Activated CD8-positive, alpha-beta memory T cell treated with anti-CD3 and anti-CD28 coated beads for 4 hours (primary cell): ENCODE measurements around the gene MEGF11.

Source experiments
- DNase-seq, 2 donors: peaks; one replicate each; pipeline ENCODE4 v3.0.0-alpha.2; 2020; ENCODE audit warnings: low read depth in 2 of 2

Gene MEGF11

GRCh38 chr15:66065325-66065724 is 188.2 kb downstream of the MEGF11 start:
- DNase-seq = no peak

GRCh38 chr15:66063147-66063546 is 190.4 kb downstream of the MEGF11 start:
- no peak for DNase-seq

DNA sequence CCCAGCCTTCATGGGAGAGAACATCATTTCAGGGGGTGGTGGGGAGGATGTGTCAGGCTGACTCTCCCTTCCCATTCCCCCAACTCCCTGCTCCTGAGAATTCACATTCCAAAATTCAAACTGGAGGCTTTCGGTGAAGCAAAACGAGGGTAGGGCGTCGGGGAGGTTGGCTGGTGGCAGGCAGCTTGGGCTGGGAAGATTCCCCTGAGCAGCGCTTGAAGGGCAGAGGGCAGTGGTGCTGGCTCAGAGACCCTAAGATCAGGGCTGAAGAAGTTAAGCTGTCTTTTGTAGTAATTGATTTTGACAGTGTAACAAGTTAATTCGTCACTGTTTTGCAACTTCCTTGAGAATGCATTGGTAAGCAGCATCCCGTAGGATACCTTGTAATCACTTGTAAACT is 196.5 kb downstream of the MEGF11 start:
- no peak for DNase-seq

GRCh38 chr15:66053991-66054390 is 199.6 kb downstream of the MEGF11 start:
- no peak for DNase-seq

DNA sequence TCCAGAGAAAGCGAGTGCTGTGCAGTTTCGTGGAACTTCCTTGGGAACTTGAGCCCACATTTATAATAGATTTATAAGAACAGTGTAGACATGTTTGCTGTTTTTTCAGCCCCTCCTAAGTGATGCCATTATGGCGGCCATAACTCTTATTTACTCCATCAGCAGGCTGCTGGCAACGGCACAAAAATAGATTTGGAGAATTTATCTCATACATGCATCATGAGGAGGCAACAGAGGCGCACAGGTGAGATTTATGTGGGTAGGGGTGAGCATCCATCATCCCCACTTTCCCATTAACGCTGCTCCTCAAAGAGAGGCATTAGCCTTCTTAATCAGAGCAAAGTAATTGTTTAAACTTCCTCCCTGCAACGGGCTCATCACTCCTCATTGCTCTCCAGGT is 201.7 kb downstream of the MEGF11 start:
- no peak for DNase-seq

DNA sequence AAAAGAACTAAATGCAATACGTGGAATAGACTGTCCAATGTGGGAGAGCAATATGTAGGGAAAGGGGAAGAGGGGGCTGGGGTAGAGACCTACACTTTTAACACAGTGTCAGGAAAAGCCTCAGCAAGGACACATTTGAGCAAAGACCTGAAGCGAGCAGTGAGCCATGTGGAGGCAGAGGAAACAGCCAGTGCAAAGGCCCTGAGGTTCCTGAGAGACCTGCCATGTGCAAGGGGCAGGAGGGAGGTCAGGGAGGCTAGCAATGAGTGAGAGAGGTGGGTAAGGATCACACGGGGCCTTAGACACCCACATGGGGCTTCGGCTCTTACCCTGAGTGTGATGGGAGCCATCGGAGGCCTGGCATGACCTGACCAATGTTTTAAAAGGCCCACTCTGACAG is 203.3 kb downstream of the MEGF11 start:
- DNase-seq = no peak

- no peak for DNase-seq
Observed at GRCh38 chr15:66049353-66049752, 204.2 kb downstream of the MEGF11 start.

DNA sequence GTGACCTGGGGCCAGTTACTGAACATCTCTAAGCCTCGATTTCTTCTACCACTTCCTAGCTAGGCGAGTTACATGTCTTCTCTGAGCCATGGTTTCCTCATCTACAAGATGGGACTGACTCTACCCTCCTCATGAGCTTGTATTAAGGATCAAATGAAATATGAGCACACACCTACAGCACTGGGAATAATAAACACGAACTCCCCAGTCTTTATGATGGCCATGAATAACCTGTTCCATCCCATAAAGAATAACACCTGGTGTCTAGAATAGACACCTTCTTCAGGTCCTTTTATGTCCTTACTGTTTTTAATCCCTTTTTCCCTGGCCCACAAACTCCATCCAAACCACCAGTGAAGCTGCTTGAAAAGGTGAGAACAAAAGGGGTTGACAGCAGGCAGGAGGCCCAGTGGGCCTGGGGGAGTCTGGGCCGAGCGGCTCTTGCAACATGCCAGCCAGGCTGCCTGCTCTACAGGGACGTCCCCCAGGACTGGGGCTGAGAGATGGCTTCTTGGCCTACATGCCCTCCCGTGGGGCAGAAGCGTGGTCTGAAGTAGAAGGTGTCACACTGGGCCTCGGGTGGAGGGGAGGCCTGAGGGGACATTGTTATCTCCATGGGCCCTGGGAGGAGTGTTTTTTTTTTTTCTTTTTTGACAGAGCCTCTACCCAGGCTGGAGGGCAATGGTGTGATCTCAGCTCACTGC is 206.1 kb downstream of the MEGF11 start:
- DNase-seq = no peak

- no peak for DNase-seq
Observed at GRCh38 chr15:66046751-66047150, 206.8 kb downstream of the MEGF11 start.

GRCh38 chr15:66046326-66046725 is 207.2 kb downstream of the MEGF11 start:
- no peak for DNase-seq

DNA sequence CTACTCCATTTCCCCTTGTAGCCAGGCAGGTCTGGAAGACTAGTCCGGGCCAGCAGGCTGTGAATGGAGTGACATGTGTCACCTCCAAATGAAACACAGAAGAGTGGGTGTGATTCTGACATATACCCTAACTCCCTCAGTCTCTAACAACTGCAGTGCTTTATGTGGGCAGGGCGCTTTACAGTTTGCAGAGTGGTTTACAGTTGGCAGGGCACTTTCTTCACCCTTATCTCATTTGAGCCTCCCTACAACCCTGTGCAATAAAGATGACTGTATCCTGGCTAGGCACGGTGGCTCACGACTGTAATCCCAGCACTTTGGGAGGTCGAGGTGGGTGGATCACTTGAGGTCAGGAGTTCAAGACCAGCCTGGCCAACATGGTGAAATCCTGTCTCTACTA is 208.0 kb downstream of the MEGF11 start:
- DNase-seq = no peak

DNA sequence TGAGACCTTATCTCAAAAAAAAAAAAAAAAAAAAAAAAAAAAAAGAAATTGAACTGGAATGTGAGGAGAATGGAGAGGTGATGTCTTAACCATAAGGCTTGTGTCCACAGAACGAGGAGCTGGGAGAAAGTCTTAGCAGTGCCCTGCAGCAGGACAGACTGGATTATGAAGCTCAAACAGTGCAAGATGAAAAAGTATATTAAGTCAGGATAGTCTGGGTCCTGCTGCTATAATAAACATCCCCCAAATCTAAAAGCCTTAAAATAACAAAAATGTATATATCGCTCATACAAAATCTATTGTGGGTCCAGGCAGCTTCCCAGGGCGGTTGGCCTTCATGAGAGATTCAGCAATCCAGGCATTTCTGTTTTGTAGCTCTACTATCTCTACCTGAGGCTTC is 208.7 kb downstream of the MEGF11 start:
- no peak for DNase-seq

DNA sequence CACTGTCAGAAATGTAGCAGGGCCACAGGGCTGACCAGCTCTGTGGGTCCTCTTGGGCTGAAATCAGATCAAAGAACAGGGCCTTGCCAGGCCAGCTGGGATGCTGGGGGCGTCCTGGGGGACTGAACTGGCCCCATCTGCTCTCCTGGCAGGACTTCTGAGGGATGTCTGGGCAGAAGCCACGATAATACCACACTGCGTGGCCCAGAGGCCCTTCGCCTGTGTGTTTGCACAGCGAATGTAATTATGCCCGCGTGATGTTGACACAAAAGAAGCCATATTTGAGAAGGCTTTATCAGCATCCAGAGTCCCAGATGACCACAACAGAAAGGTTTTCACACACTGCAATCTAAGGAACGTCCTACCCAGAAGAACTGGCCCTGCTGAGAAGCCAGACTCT is 210.3 kb downstream of the MEGF11 start:
- DNase-seq = no peak

DNA sequence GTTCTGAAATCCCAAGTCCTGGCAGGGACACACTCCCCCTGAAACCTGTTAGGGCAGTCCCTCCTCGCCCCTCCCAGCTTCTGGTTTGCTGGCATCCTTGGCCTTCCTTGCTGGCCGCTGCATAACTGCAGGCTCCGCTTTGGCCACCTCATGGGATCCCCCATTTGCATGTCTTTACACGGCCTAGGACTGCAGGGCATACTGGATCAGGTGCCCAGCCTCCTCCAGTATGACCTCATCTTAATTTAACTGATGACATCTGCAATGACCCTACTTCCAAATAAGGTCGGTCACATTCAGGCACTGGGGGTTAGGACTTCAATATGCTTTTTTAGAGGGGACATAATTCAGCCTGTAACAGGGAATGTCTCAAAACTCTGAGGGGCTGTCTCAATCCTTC is 210.9 kb downstream of the MEGF11 start:
- DNase-seq = no peak

DNA sequence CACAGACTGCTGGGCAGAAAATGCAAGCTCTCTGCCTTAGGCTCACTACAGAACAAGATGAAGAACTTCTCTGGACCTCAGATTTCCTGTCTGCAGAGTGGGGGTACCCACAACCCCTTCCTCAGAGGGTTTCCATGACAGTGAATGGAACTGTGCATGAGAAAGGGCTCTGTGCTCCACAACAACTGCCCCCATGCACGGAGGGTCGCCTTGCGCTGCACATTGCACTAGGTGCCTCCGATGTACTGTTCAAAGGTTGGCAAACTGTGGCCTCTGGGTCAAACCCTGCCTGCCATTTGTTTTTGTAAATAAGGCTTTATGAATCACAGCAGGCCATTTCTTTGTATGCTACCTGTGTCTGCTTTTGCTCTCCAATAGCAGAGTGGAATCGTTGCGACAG is 212.3 kb downstream of the MEGF11 start:
- no peak for DNase-seq

GRCh38 chr15:66040211-66040892 is 213.2 kb downstream of the MEGF11 start:
- DNase-seq = no peak

DNA sequence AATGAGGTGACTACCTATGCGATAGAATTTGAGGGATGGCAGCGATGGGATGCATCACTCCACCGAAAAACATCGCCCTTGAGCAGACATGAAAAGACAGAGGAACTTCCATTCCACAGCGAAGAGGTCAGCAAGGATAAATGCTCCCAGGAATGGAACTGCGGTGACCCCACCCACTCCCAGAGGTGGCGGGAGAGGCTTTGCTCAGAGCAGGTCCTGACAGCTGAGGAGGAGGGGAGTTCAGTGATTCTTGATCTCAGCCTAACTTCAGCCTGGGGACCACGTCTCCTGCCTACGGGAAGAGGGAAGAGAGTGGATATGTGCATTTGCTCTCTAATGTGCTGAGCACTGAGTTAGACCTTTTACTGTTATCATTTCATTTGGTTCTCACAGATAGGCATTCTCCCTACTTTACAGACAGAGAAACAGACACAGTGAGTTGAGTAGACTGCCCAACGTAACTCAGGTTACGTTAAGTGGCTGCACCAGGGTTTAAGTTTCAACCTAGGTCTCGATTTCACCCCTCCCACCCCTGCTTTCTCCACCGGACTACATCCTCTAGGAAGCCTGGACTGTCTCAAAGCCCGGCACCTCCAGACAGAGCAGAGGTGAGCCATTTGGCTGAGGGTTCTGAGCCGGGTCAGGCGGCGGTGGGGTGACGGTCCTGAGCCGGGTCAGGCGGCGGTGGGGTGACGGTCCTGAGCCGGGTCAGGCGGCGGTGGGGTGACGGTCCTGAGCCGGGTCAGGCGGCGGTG is 214.3 kb downstream of the MEGF11 start:
- no peak for DNase-seq

- no peak for DNase-seq
Observed at GRCh38 chr15:66038387-66039116, 215.0 kb downstream of the MEGF11 start.

DNA sequence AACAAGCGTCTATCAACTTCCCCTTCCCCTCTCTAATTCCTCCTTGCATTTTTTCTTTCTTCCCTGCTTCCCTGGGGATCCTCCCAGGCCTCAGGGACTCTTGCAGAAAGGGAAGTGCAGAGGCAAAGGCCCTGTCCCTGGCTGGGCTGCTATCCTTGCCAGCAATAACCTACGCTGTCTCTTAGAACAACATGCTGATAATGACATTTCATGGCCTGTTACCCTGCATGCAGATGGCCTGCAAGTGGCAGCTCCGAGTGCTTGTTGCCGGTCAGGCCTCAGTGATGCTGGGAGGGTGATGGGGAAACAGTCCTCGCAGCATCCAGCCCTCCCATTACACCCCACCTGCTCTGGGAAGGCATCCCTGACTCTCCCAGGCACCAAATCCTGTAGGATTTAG is 216.7 kb downstream of the MEGF11 start:
- no peak for DNase-seq

- DNase-seq = no peak
Observed at GRCh38 chr15:66035901-66036300, 217.6 kb downstream of the MEGF11 start.

- no peak for DNase-seq
Observed at GRCh38 chr15:66033143-66033542, 220.4 kb downstream of the MEGF11 start.

- DNase-seq = no peak
Observed at GRCh38 chr15:66032006-66032405, 221.5 kb downstream of the MEGF11 start.
